Measurements from ENCODE around the gene ATF7IP2. TPM values are rescaled to one million over a fixed set of nuclear protein-coding genes. Genes with fewer than 3 reads are reported as not detected.
"Not testable (repeated sequence)": the region's sequence is repeated elsewhere in the genome, so short reads cannot be mapped to it uniquely, and the experiment has no call there.

The ATF7IP2 gene
- total and polyA plus RNA-seq, 10 of the 15 experiments (the other 5 are each of a cell fraction or from before 2014, with no cell fraction given), result 24.6 to 82.1 (median 51.9) TPM

DNA sequence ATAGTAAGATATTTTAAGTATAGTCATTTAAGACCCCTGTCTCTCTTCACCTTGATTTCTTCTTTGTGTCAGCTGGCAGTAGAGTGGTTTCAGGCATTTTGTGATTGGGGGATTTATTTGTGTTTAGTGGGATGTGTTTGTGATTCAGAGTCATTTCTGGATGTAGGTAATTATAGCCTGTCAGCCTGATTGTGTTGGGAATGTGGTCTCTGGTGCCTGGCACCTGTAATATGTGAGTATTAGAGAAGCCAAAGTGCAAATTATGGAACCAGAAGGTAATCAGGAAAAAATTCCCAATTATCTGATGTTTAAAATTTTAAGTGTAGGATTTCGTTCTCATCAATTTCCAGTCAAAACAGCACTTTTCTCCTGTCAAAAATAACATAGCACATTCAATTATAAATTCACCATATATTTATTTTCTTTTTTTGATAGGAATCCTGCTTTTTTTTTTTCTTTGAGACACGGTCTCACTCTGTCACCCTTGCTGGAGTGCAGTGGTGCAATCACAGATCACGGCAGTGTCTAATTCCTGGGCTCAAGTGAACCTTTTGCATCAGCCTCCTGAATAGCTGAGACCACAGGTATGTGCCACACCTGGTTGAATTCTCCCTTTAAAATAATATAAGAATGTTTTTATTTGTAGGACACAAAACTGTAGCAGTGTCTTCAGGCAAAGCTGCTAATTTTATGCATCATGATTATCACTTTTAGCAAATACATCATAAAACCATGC lies 42.7 kb downstream of the ATF7IP2 start:
- no peaks in the 10 kb centered on the region for H3K79me2 ChIP-seq (ENCODE audit: control insufficient read depth, insufficient read depth, low read length)
- POLR2A ChIA-PET, result interaction anchor here (0.7 kb wide), 1 partner anchor 182 kb away, joined by 3 read pairs; no protein-coding TSS in a partner anchor
- SMC1A ChIA-PET (ENCODE audit: uncharacterized antibody, unreplicated experiment), result interaction anchor here (1.0 kb wide), 1 partner anchor 66 kb away, joined by 3 read pairs; no protein-coding TSS in a partner anchor
- no peak for ATAC-seq
- H3K36me3 ChIP-seq (ENCODE audit: control insufficient read depth in 2 of 2, insufficient read depth in 2 of 2, low read length in 1 of 2), result no peaks in the 10 kb centered on the region; a peak in 2 of 4 replicates
- no peak overlapping the region for H3K27ac ChIP-seq (ENCODE audit: control insufficient read depth, insufficient read depth)
- no peak overlapping the region for H3K4me2 ChIP-seq (ENCODE audit: control insufficient read depth, insufficient read depth)
- H3K9ac ChIP-seq (ENCODE audit: control insufficient read depth, insufficient read depth, low read length), result no peak overlapping the region
- intact Hi-C loops (cut with micrococcal nuclease; ENCODE audit: unreplicated experiment) (no loop called here), in situ Hi-C loops (cut with MboI) (no loop called here)
- 95% methylated on average over 3 of the region's 3 CpGs for WGBS (ENCODE audit: insufficient coverage, insufficient replicate concordance, low lambda C conversion rate, missing lambda C conversion rate)
- H4K20me1 ChIP-seq (ENCODE audit: control insufficient read depth, insufficient read depth), result no peaks in the 10 kb centered on the region
- CTCF ChIA-PET, result no interaction called here
- H2AFZ ChIP-seq (ENCODE audit: control insufficient read depth, low read depth, low read length), result no peak overlapping the region
- RAD21 ChIA-PET (ENCODE audit: unreplicated experiment), result no interaction called here
- no peak for FAIRE-seq
- no peak for DNase-seq (ENCODE audit: low read depth, low spot score)
- BruUV-seq (replicated peaks), result no TSS peak
- H3K27me3 ChIP-seq (replicated peaks in 1 of 2; ENCODE audit: control insufficient read depth in 2 of 2, insufficient read depth in 2 of 2, low read length in 1 of 2), result no peaks in the 10 kb centered on the region
- H3K9me3 ChIP-seq (replicated peaks; ENCODE audit: control insufficient read depth, insufficient read depth, low read length), result no peaks in the 10 kb centered on the region
- no peak for TF ChIP-seq PML (IDR thresholded peaks at IDR 0.05; ENCODE audit: low read length)
- H3K4me1 ChIP-seq (ENCODE audit: control insufficient read depth, insufficient read depth, low read length), result no peaks in the 10 kb centered on the region
- no peak overlapping the region for H3K4me3 ChIP-seq

GRCh38 chr16:10429299-10429969 lies 43.6 kb downstream of the ATF7IP2 start:
- H3K4me3 ChIP-seq; FAIRE-seq; intact Hi-C loops (cut with micrococcal nuclease; ENCODE audit: unreplicated experiment); H3K36me3 ChIP-seq (ENCODE audit: control insufficient read depth in 2 of 2, insufficient read depth in 2 of 2, low read length in 1 of 2); SMC1A ChIA-PET (ENCODE audit: uncharacterized antibody, unreplicated experiment); H3K9ac ChIP-seq (ENCODE audit: control insufficient read depth, insufficient read depth, low read length); H3K9me3 ChIP-seq (replicated peaks; ENCODE audit: control insufficient read depth, insufficient read depth, low read length); H3K27me3 ChIP-seq (replicated peaks in 1 of 2; ENCODE audit: control insufficient read depth in 2 of 2, insufficient read depth in 2 of 2, low read length in 1 of 2); RAD21 ChIA-PET (ENCODE audit: unreplicated experiment); BruUV-seq (replicated peaks); H3K4me2 ChIP-seq (ENCODE audit: control insufficient read depth, insufficient read depth); H3K27ac ChIP-seq (ENCODE audit: control insufficient read depth, insufficient read depth); H2AFZ ChIP-seq (ENCODE audit: control insufficient read depth, low read depth, low read length); H3K4me1 ChIP-seq (ENCODE audit: control insufficient read depth, insufficient read depth, low read length); ATAC-seq; H3K79me2 ChIP-seq (ENCODE audit: control insufficient read depth, insufficient read depth, low read length); DNase-seq (ENCODE audit: low read depth, low spot score); H4K20me1 ChIP-seq (ENCODE audit: control insufficient read depth, insufficient read depth); in situ Hi-C loops (cut with MboI): not testable (repeated sequence)
- POLR2A ChIA-PET, result interaction anchor here (0.7 kb wide), 1 partner anchor 183 kb away, joined by 3 read pairs; no protein-coding TSS in a partner anchor
- WGBS (ENCODE audit: insufficient coverage, insufficient replicate concordance, low lambda C conversion rate, missing lambda C conversion rate), result 96% methylated on average over 12 of the region's 12 CpGs
- CTCF ChIA-PET, result interaction anchor here (0.5 to 0.6 kb wide), 2 partner anchors 10 to 74 kb away, joined by 3 read pairs; no protein-coding TSS in a partner anchor

Data from GM12878 (cell line).